Neural cell (in vitro differentiated cells): ENCODE data around the gene CASTOR1.

Experiments used
- EP300 ChIP-seq: fragments of 450-650 bp; conservative IDR thresholded peaks from 2 replicates; pipeline ENCODE4 v1.6.1; 2014; ENCODE audit warnings: antibody characterized with exemption, mild to moderate bottlenecking, moderate library complexity; ENCODE audit not compliant: poor library complexity, severe bottlenecking
- EZH2 ChIP-seq: fragments of 200-600, 300-800 bp; shearing (Covaris generic), sonication (generic); IDR thresholded peaks from 2 replicates; pipeline ENCODE4 v1.6.1; 2014; ENCODE audit warnings: antibody characterized with exemption, low read length, borderline replicate concordance, mild to moderate bottlenecking; ENCODE audit not compliant: insufficient read depth, poor library complexity, severe bottlenecking
- MXI1 ChIP-seq: fragments of 450-650 bp; conservative IDR thresholded peaks from 2 replicates; pipeline ENCODE4 v1.6.1; 2014; ENCODE audit warnings: antibody characterized with exemption, mild to moderate bottlenecking; ENCODE audit not compliant: poor library complexity, severe bottlenecking
- POLR2AphosphoS5 ChIP-seq: IDR thresholded peaks from 2 replicates; pipeline ENCODE4 v1.6.1; 2012
- RAD21 ChIP-seq: fragments of 450-650 bp; conservative IDR thresholded peaks from 2 replicates; pipeline ENCODE4 v1.6.1; 2014; ENCODE audit warnings: antibody characterized with exemption, mild to moderate bottlenecking, moderate library complexity
- SMC3 ChIP-seq: fragments of 450-650 bp; conservative IDR thresholded peaks from 2 replicates; pipeline ENCODE4 v1.6.1; 2014; ENCODE audit warnings: antibody characterized with exemption, mild to moderate bottlenecking, moderate library complexity; ENCODE audit not compliant: poor library complexity
- TF ChIP-seq, protein P1 (sequence below): fragments of 450-650 bp; IDR thresholded peaks from 2 replicates; pipeline ENCODE4 v1.5.1; 2014; ENCODE audit warnings: antibody characterized with exemption, mild to moderate bottlenecking, moderate library complexity; ENCODE audit not compliant: poor library complexity, severe bottlenecking
- TF ChIP-seq, protein P2 (sequence below): IDR thresholded peaks from 2 replicates; pipeline ENCODE4 v1.6.1; 2012; ENCODE audit warnings: borderline replicate concordance

DNA sequence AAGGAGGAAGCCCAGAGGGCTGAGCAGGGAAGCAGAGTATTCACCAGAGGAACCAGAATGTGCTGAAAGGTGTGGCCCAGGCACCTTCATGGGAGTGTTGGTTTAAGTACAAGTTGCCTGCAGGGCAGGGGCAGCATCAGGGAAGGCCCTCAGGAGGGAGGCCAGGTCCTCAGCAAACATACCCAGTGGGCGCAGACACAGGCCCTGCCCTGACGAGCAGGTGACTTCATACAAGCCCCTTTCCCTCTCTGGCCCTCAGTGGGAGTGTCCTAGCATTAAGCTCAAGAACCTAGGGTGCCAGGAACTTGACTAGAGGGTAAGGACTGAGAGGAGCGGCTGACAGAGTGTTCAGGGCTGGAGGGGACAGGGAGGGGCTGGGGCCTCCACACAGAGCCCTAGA lies 7.5 kb upstream of the CASTOR1 start:
- TF ChIP-seq, protein P1, sequence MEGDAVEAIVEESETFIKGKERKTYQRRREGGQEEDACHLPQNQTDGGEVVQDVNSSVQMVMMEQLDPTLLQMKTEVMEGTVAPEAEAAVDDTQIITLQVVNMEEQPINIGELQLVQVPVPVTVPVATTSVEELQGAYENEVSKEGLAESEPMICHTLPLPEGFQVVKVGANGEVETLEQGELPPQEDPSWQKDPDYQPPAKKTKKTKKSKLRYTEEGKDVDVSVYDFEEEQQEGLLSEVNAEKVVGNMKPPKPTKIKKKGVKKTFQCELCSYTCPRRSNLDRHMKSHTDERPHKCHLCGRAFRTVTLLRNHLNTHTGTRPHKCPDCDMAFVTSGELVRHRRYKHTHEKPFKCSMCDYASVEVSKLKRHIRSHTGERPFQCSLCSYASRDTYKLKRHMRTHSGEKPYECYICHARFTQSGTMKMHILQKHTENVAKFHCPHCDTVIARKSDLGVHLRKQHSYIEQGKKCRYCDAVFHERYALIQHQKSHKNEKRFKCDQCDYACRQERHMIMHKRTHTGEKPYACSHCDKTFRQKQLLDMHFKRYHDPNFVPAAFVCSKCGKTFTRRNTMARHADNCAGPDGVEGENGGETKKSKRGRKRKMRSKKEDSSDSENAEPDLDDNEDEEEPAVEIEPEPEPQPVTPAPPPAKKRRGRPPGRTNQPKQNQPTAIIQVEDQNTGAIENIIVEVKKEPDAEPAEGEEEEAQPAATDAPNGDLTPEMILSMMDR, result no peak
- TF ChIP-seq EZH2 (no peak), POLR2AphosphoS5 (no peak), EP300 (no peak), RAD21 (no peak), MXI1 (no peak), SMC3 (no peak)
- TF ChIP-seq, protein P2, sequence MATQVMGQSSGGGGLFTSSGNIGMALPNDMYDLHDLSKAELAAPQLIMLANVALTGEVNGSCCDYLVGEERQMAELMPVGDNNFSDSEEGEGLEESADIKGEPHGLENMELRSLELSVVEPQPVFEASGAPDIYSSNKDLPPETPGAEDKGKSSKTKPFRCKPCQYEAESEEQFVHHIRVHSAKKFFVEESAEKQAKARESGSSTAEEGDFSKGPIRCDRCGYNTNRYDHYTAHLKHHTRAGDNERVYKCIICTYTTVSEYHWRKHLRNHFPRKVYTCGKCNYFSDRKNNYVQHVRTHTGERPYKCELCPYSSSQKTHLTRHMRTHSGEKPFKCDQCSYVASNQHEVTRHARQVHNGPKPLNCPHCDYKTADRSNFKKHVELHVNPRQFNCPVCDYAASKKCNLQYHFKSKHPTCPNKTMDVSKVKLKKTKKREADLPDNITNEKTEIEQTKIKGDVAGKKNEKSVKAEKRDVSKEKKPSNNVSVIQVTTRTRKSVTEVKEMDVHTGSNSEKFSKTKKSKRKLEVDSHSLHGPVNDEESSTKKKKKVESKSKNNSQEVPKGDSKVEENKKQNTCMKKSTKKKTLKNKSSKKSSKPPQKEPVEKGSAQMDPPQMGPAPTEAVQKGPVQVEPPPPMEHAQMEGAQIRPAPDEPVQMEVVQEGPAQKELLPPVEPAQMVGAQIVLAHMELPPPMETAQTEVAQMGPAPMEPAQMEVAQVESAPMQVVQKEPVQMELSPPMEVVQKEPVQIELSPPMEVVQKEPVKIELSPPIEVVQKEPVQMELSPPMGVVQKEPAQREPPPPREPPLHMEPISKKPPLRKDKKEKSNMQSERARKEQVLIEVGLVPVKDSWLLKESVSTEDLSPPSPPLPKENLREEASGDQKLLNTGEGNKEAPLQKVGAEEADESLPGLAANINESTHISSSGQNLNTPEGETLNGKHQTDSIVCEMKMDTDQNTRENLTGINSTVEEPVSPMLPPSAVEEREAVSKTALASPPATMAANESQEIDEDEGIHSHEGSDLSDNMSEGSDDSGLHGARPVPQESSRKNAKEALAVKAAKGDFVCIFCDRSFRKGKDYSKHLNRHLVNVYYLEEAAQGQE, result no peak
